Hematopoietic multipotent progenitor cell treated with erythropoietin and hydrocortisone succinate and interleukin-3 and kit ligand, for 6 days (in vitro differentiated cells): ENCODE results near the gene FSCN2.

ENCODE experiments used
- DNase-seq: peaks from one replicate; pipeline ENCODE4 v3.0.0-alpha.2; 2015

The FSCN2 gene

DNA sequence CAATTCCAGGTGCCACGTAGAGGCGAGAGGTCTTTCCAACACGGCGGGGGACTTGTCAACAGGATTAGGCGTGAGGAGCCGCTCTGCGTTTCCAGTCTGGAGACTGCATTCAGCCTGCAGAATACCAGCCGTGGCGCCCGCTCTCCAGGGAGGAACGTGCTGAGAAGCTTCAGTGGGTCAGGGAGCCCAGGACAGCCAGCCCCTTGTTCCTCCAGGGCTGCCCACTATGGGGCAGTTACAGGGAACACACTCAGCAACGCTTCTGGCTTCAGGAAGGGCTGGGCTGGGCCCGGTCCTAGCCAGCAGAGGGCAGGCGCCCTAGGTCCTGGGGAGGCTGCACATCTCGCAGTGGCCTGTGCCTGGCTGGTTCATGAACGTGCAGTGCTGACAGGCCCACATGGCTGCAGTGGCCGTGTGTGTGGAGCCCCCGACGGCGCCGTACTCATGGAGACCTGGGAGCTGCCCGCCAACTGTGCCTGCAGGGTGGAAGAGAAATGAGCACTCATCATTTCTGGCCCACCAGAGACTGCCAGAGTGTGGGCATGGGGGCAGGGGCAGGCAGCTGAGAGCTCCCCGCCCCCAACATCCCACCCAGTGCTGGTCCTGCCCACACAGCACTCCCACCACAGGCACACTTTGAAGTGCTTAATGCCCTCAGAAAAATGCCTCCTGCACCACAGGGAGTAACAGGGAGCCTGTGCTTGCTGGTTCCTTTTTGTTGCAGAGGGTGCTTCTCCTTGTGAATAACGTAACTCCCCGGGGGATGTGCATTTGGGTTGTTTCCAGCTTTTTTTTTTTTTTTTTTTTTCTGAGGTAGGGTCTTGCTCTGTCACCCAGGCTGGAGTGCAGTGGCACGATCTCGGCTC is 31.0 kb downstream of the FSCN2 start:
- DNase-seq = no peak

DNA sequence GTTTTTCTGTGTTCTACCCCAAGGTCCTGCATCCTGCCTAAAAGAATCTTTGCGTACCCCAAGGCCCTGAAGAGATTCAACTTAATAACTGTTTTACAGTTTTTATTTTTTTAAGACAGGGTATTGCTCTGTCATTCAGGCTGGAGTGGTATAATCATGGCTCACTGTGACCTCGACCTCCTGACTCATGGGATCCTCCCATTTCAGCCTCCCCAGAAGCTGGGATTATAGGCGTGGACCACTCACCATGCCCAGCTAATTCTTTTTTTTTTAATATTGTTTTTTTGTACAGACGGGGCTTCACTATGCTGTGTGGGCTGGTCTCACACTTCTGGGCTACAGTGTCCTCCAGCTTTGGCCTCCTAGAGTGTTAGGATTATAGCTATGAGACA is 33.3 kb downstream of the FSCN2 start:
- no peak for DNase-seq

DNA sequence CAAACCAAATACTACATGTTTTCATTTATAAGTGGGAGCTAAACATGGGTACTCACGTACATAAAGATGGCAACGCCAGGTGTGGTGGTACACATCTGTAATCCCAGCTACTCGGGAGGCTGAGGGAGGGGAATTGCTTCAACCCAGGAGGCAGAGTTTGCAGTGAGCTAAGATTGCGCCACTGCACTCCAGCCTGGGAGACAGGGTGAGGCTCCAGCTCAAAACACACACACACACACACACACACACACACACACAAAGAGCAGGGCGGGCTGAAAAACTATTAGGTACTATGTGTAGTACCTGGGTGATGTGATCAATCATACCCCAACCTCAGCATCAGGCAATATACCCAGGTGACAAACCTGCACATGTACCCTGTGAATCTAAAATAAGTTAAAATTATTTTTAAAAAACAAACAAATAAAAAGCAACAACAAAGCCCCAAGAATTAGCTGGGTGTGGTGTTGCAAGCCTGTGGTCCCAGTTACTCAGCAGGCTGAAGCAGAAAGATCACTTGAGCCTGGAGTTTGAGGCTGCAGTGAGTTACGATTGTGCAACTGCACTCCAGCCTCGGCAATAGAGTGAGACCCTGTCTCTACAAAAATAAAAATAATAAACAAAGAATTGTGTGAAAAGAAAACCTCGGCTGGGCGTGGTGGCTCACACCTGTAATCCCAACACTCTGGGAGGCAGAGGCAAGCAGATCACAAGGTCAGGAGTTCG is 35.8 kb downstream of the FSCN2 start:
- peak; percentile 43 for DNase-seq

DNA sequence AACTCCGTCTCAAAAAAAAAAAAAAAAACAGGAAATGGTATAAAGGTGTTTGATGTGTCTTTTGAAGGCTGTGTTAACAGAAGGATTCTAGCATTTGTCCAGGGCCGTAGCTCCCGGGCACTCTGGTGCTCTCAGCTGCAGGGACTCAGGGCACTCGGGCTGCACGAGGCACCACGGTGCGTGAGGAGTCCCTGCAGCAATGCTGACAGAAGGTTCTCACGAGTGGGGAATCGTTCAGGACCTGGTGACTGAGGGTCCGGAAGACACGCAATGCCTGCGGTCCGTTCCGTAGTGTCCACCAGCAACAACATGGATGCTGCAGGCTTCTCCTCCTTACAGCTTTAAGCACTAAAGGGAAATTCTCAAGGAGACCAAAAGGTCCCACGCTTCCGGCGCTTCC is 36.6 kb downstream of the FSCN2 start:
- no peak for DNase-seq

DNA sequence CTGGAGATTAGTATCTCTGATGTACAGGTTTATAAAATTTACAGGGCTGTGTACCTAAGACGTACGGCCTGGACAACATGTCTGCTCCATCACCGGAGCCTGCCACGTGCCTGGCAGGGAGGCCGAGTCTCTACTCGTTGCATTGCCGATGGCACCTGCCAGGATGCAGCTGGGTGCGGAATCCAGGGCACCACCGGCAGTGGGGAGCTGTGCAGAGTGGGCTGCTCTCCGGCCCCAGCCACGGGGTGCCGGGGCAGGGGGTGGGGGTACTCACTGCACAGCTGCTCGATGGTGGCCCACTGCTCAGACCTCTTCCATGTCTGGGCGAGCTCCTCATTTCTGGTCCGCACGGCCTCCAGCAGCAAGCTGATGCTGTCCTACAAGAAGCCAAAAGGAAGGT is 37.1 kb downstream of the FSCN2 start:
- DNase-seq = no peak

DNA sequence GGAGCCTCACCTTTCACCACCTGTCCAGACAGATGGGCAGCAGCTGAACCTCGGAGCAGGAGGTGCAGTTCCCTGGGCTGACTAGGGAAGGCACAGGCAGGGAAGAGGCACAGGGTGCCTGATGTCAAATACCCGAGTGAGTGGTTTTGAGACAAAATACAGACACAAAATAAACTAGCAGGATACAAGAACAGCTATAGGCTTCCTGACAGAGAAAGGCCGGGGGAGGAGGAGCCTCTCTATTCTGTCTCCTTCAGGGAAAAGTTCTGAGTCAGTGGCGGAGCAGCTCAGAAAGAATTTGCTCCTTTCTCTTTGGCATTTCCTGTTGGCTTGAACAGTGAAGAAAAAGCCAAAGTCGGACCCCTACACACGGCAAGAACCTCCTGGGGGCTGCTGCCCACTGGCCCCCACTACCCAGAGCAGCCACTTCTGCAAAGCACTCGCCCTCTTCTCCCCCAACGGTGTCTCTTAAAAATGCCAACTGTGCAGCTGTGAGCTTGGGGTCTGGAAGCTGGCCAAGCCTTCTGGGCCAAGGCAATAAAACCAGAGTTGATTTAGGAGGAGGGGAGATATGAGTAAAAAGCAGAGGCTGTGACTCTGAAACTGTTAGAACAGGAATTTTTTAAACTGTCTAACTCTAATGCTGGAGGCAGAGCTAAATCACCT is 38.4 kb downstream of the FSCN2 start:
- peak; percentile 83 for DNase-seq

DNA sequence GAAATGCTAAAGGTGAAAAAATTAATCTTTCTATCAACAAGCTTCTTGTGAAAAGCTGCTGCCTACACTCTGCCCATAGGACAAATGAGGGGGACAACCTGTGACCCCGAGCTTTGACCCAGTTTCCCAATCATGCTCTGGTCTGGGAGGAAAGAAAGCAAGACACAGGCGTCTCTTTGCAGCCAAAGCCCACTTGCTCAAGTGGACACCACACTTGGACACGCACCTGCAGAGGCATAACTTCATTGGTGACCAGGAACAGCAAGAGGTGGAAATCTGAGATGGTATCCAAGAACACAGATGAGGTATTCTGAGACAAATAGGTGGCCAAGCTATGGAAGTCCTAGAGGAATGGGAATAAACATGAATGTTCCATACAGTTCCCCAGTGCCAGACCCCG is 39.0 kb downstream of the FSCN2 start:
- DNase-seq = no peak

DNA sequence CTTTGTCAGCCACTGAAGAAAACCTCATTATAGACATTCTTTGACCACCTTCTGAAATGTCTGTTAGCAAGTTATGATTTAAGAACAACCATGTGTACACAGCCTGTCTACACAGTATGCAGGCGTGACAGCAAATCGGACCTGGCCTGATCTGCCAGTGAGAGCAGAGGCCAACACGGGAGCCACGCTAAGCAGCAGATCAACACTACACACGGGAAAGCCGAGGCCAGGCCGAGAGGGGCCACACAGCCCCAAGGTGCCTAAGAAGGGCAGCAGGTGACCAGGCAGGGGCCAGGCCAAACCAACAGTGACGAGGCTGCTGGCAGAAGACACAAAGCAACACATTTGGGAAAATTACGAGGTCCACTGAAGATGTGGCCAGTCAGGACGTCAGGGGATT is 40.2 kb downstream of the FSCN2 start:
- DNase-seq = no peak

DNA sequence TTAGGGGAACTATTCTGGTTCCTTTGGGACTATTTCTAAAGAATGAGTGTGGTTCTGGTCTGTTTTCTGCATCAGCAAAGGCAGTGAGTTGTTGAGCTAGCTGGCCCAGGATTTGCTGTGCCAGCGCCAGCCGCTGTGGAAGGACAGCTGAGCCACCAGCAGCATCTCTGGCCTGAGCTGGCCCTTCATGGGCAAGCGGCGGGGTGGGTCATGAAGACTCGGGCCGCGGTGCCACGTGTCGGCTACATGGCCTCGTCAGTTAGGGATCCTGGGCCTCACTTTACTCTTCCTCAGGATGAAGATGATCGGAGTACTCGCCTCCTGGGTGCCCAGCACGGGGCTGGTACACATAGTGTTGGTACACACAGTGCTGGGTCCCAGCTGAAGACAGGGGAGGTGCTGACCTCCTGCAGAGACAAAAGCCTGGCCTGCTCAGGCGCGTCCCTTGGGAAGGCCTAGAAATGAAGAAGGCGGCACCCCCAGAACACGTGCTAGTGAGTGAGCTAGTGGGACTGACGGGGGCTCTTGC is 41.9 kb downstream of the FSCN2 start:
- no peak for DNase-seq

DNA sequence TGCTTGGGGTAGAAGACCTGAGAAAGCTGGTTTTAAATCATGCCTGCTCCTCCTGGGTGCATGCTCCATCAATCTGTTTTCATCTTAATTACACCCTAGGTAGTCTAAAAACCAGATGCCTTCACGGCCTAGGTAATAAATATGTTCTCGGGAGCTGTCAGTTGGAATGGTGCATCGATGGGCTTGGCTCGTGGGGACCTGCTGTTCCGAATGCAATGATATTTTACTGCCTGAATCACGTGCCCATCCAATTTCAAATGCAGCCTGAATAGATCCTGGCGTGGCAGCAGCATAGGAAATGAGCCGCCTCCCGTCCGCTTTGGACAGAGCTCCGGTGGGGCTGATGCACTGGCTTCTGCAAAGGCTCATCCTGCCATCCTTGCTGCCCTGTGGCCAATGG is 42.8 kb downstream of the FSCN2 start:
- DNase-seq = no peak

DNA sequence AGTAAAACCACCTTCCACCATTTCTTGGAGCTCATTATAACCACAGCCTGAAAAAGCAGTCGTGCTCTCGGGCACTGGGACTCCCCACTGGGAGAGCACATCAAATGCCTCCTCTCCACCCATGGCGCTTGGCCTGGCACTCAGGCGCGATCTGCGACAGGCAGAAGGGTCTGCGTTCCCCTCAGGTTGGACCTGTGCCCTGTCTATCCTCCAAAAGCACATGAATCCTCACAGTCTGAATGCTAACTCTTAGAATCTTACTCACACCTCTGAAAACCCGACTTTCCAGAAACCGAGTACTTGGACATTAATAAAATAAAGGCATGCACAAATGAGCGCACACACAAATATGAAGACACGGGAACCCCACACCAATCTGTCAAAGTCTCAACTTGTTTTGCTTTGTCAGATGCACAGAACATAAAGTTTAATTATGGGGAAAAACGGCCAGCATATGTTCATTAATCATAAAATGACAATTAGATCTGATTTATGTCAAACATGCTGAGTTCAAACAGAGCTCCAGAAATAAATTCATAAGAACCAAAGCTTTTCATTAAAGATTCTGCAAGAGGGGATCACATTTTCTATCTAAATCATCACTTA is 44.5 kb downstream of the FSCN2 start:
- no peak for DNase-seq

DNA sequence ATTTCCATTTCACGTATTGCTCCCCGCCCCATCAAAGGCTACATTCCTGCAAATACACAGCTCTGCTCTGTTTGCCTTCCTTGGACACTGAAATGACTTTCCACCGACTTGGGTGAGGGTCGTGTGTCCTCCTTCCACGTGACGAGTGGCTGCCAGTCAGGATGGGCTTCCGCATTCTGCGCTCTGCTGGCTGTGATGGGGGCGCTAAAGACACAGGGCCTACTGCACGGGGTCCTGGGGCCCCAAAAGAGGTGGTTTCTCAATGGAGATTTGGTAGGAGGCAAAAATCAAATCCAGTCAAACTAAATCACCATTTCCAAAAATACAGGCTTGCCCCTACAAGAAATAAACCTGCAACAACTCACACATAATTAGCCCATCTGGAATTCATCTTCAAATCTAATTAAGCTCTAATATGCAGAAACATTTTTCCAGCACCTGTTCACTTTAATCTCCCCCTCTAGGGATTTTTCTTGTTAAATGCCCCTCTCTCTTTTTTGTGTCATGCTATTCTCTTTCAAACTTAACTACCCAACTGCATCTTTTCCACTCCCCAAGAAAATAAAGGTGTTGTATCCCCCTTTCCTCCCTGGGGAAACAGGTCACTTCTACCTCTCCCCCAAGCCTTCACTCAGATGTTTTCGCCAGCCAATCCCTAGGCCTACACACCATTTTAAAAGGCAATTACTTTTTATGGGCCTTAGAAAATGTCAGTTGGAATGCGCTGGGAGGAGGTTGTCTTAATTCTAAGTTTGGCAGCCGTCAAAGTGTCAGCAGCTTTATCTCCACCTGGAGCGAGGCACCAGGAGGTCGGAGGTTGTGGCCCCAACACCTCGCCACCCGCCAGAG is 45.8 kb downstream of the FSCN2 start:
- no peak for DNase-seq

DNA sequence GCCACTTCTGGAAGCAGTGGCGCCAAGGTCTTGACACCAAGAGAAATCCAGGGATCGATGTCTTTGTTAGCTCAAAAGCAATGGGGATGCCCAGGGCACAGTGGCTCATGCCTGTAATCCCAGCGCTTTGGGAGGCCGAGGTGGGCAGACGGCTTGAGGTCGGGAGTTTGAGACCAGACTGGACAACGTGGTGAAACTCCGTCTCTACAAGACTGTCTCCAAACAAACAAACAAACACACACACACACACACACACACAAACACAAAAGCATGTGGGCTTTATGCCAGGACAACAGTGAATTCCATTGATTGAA is 46.4 kb downstream of the FSCN2 start:
- no peak for DNase-seq

DNA sequence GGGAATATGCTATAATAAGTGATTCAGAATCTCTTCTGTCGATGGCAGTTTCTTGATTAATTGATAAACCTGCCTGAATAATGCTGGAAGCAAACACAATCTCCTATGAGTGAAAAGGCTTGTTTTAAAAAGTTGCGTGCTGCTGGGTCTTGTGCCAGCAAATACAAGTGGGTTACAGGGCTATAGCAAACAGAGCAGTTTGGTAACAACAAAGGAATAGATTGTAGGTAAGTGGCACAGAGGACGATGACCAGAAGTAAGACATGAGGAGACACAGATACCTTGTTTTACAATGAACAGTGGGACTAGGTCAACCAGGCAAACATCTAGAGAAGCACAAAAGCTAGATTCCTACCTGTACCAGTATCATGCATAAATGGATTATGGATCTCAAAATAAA is 47.7 kb downstream of the FSCN2 start:
- DNase-seq = no peak

DNA sequence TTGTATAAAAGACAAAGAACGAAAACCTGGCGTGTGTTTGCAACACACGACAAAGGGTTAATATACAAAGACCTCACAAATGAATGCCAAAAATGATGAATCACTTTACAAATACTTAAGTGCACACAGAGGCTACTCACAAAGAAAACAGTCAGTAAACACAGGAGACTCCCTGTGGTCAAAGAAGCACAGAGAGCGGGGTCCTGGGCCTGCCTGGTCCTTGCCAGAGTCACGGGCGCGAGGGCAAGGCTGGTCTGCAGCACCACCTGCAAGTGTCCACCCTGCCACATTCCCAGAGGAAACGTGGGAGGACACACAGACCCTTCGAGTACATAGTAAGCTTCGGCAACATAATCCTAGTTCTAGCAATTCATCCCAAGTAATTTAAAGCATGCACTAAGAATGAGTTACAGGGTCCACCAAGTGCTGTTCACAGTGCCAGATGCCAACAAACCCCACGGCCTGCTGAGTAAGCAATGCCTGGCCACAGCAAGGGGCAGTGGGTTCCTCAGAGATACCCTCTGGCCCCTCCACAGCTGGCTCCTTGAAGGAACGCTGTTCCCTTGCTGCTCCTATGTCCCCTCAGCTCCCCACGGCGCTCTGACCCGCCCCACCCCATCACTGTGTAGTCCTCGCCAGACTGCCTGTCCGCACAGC is 48.6 kb downstream of the FSCN2 start:
- no peak for DNase-seq

DNA sequence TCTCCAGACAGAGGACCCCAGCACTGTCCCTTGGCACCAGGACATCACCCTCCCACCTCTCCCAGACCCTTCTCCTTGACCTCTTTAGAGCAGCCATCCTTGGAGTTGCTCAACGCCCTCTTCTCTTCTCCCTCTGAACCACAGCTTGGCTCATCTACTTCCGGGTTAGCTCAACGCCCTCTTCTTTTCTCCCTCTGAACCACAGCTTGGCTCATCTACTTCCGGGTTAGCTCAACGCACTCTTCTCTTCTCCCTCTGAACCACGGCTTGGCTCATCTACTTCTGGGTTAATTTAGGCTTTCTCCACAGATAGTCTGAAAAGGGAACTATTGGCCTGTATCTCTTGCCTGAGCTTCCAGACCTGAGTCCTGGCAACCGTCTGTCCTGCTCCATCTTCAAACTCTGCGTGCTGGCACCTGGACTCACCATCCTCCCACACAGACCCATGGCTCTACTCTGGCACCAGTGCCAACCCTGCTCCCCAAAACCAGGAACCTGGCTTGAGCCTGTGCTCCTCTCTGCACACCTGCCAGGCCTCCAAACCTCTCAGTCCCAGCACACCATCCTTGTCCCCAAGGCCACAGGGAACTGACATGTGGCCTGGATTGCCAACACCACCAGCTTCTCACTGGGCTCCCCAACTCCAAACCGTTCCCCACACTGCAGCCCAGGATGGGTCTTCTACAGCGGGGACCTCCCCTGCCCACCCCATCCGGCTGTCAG is 49.3 kb downstream of the FSCN2 start:
- no peak for DNase-seq

DNA sequence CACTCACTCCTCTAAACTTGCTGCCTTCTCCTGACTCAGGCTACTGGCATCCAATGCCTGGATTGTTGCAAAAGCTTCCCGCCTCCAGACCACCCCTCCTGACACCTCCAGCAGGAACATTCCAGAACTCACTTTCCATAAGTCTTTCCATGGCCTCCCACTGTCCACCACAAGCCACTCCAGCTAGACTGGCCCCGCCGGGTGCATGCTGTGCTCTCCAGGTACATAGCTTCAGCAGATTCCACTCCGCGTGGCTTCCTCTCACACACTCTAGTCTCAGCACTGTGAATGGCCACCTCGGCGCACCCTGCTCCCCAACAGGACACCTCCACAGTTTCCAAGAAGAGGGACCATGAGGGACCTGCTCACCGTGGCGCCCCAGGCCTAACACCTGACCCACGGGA is 49.9 kb downstream of the FSCN2 start:
- no peak for DNase-seq

DNA sequence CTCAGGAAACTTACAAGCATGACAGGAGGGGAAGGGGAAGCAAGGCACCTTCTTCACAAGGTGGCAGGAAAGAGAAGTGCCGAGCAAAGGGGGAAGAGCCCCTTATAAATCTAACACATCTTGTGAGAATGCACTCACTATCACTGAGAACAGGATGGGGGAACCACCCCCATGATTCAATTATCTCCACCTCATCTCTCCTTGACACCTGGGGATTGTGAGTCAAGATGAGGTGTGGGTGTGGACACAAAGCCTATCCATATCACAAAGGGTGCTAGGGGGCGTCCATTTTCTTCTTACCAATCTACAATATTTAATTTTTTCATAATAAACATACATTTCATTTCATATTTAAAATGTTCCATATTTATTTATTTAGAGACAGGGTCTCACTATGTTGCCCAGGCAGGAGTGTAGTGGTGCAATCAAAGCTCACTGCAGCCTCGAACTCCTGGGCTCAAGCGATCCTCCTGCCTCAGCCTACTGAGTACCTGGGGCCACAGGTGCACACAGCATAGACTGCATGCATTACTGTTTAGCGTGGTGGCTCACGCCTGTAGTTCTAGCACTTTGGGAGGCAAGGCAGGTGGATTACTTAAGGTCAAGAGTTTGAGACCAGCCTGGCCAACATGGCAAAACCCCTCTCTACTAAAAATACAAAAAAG is 50.5 kb downstream of the FSCN2 start:
- no peak for DNase-seq

DNA sequence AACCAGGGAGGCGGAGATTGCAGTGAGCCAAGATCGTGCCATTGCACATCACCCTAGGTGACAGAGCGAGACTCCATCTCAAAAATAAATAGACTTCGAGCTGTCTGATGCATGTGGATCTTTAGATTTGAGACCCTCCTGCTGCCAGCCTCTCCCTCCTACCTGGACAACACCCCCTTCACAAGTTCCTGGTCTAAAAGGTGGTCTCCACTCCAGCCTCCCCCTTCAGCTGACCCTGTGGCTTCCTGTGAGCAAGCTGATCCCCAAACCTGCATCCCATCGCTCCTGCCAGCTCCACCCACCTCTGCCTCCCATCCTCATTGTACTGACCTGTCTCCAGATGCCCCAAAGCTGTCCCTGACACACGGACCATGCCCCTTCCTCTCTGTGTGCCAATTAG is 51.1 kb downstream of the FSCN2 start:
- DNase-seq = no peak

DNA sequence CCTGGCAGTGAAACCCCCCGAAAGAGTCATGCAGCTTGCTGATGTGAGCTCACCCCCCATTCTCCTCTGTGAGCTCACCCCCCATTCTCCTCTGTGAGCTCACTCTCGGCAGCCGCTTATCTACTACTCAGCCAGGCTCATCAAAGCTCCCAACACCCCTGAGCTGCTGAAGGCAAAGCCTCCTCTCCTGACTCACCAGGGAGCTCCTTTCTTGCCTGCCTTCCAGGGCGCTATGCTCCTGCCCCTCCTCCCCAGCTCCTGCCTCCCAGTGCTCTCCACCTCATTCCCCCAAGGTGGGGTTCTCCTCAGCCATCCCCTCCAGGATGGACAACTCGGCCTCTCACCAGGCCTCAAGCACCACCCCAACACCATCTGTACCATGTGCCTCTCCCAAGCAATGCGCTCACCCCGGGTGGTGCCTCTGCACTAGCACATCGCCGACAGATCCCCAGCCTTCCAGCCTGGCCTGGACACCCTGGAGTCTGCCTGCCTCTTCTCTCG is 51.7 kb downstream of the FSCN2 start:
- DNase-seq = peak; percentile 36
